ENCODE results near the gene CTAGE6.
"Not testable (repeated sequence)": the region's sequence is repeated elsewhere in the genome, so short reads cannot be mapped to it uniquely, and the experiment has no call there.

CTAGE6 gene, protein sequence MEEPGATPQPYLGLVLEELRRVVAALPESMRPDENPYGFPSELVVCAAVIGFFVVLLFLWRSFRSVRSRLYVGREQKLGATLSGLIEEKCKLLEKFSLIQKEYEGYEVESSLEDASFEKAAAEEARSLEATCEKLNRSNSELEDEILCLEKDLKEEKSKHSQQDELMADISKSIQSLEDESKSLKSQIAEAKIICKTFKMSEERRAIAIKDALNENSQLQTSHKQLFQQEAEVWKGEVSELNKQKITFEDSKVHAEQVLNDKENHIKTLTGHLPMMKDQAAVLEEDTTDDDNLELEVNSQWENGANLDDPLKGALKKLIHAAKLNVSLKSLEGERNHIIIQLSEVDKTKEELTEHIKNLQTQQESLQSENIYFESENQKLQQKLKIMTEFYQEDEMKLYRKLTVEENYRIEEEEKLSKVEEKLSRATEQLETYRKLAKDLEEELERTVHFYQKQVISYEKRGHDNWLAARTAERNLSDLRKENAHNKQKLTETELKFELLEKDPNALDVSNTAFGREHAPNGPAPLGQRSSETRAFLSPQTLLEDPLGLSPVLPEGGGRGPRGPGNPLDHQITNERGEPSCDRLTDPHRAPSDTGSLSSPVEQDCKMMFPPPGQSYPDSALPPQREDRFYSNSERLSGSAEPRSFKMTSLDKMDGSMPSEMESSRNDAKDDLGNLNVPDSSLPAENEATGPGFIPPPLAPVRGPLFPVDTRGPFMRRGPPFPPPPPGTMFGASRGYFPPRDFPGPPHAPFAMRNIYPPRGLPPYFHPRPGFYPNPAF

DNA sequence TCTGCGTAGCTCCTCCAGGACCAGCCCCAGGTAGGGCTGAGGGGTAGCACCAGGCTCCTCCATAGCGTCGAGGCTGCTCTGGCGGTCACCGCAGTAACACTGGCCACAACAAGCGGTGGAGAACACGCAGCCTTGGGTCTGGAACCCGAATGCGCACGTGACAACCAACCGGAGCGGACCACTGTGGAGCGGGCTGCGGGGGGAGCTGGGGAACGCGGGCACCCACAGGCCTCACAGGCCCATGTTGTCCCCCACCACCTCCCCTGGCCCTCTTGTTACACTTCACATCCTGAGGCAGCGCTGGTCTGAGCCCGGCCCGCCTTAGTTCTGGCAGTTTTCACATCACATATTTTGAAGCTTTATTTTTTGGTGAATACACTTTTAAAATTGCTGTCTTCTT is at the start of gene CTAGE6:
Gene CTAGE6 (minus strand): TSS at position 101 of the 400 bp plus-strand sequence. CDS start 38 bp downstream, at position 63.
- DNase-seq = not testable (repeated sequence)

DNA sequence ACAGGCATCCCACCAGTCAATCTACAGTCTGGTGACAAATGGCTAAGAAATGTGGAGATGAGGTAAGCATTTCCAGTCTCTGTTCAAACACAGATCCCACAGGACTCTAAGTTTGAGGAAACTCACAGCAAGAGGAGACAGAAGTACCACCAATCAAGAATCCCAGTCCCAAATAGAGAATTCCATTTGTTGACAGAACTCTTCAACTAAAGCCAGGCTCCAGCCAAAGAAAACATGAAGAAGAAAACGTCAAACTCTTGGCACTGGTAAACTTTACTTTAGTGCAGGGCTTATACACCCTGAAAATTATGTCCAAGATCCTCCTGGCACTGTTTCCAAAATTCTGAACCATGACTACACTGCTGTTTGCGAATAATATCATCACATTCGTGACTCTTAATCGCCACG is 49.2 kb upstream of the CTAGE6 start:
- DNase-seq = not testable (repeated sequence)

DNA sequence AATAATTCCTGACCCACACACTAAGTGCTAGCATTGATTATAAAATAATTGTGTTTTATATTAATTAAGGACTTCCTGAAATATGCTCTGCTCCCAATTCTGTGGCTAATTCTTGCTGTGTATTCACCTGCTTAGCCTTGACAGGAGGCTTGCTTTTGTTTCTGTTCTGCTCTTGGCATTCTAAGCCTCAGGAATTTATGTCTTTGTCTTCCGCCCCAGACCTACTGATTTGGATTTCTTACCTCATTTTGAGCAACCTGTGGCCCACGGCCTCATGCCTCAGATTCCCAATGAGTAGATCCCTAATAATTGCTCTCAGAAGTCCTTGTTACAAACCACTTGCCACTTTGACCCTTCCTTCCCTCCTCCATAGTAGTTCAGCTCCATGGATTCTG is 40.4 kb upstream of the CTAGE6 start:
- DNase-seq = not testable (repeated sequence)

DNA sequence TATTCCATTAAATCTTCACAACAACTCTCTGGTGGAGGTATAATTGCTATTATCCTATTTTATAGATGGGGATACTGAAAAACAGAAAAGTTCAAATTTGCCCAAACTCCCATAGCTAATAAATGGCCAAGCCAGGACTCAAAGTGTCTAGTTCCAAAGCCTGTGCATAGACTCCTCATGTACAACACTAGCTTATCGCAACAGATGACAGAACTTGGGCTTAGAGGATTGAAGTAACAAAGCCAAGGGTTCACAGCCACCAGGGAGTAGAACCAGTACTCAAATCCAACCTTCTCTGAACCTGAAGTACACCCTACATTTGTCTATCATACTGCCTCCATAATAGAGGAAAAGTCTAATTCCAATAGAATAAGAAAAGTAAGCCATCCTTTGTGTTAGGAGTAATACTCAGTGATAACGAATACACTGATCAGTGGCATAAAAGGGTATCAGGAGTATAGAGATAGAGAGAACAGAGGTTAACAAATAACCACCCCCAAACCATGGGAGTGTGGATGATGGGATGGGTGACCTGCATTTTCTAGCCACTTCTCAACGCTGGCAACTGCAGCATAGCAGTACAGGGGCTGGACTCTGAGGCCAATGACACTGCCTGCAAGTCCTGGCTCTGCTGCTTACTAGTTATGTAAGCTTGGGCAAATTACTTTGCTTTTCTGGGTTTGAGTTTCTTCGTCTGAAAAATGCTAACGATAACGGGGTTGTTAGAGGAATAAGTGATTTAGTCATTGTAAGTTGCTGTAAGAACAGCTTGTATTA is 39.8 kb upstream of the CTAGE6 start:
- DNase-seq = not testable (repeated sequence)

DNA sequence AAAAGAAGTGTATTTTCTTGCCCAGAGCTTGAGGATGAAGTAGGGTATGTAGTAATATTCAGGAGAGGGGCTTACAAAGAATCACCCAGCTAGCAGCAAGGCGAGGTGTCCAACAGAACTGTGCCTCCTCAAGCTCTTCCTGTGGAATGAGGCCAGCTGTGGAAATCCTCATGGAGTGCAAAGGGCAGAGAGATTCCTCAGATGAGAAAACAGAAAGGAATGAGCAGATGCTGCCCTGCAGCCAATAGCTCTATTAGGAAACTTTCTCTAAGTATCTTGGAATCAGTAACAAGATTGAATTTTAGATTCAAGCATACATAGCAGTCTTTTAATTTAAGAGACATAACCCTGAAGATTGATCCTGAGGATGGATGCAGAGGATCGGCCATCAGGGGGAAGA is 38.2 kb upstream of the CTAGE6 start:
- not testable (repeated sequence) for DNase-seq

DNA sequence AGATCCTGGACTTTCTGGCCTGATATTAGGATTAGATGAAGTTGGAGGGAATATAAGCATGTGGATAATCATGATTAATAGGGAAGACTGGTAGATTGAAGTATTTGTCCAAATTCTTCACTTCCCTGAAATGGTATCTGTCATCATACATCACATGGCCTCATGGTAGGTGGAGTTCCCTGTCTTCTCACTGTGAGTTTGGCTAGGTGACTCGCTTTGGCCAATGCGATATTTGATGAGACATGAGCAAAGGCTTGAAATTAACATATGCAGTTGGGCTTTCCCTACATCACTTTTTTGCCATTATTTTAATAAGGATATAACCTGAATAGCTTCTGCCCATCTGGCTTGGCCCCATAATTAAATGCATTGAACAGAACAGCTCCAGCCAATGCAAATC is 35.1 kb upstream of the CTAGE6 start:
- not testable (repeated sequence) for DNase-seq

DNA sequence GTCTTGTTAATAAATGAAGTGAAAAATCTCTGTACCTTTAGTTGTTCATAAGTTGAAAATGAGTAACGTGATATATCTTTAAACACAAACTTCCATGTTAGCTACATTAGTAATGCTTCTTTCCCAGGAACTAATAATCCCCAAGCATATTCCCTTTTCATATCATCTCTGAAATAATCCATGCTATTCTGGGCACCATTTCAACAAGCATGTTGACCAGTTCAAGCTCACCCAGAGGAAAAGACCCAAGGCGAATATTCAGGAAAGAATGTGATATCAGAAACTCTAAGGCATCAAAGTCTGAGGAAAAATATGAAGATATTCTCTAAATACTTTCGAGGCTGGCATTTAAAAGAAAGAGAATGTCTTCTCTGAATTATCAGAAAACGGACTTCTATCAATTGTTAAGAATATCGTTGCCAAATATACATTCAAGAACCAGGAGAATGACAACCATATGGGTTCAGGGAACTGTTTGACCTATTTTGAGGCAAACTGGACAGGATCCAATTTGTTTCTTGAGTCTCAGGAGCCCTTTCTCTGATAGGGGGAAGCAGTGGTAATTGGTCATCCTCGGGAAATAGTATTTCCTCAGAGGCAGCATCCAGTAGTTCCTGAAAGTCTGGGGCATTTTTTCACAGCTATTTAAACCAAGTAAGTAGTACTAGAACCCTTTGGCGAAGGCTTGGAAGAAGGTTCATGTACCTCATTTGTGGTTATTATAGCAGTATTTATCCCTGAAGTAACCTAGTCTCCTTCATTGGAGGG is 28.1 kb upstream of the CTAGE6 start:
- not testable (repeated sequence) for DNase-seq

DNA sequence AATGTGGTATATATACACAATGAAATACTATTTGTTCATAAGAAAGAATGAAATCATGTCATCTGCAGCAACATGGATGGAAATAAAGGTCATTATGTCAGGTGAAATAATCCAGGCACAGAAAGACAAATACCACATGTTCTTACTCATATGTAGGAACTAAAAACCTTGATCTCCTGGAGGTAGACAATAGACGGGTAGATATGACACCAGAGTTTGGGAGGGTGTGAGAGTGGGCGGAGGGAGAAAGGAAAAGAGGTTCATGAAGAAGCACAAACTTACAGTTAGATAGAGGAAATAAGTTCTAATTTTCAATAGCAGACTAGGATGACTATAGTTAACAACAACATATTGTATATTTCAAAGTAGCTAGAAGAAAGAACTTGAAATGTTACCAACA is 22.1 kb upstream of the CTAGE6 start:
- not testable (repeated sequence) for DNase-seq

DNA sequence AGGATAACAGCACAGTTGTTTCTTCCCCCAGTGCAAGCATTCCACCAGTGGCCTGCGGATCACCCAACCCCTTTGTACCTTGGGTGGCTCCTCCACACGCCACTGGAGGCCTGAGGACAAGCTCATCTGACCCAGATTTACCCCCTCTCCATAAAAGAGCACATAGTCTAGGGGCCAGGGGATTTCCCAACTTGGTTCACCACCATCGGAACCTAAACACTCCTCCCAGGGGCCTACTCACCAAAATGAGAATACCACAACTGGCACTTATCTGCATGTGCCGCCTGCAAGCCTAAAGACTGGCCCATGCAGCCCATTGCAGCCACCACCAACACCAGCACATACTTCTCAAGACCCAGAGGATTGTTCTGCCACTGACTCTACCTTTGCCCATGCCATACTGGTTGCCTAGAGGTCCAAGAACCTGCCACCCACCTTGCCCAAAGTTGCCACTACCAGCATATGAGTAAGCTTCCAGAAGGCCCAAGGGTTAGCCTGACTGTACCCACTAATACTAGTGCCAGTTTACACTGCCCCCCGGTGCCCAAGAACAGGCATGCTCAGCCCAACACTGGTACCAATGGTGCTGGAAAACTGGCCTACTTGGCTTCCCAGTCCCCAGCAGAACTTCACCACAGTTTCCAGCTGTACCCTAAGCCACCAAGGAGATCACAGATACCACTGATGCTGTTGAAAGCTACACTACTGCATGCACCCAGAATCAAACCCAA is 15.4 kb upstream of the CTAGE6 start:
- DNase-seq = not testable (repeated sequence)

DNA sequence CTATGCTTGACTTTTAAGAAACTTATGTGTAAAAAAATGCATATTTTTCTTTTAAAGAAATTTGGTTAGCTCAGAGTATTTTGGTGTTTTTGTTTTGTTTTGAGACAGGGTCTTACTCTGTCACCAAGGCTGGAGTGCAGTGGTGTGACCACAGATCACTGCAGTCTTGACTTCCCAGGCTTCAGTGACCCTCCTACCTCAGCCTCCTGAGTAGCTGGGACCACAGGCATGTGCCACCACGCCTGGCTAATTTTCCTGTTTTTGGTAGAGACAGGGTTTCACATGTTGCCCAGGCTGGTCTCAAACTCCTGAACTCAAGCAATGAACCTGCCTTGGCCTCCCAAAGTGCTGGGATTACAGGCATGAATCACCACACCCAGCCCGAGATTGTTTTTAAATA is 10.0 kb upstream of the CTAGE6 start:
- DNase-seq = not testable (repeated sequence)

DNA sequence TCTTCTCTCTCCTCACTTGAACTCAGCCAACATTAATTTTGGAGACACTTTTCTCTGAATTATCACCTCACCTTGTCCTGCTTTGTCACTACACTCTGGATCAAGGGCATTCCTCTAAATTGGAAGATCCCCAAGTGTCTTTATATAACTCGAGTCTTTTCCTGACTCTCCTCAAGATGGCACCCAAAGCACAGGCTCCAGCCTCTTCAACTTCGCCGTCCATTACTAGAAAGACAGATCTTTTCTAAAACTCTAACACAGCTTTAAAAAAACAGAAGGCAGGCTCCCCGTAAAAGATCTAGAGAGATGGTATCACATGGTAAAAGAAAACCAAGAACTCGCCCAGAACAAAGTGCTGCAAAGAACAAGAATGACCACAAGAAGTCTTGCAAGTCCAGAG is 8.2 kb upstream of the CTAGE6 start:
- not testable (repeated sequence) for DNase-seq

DNA sequence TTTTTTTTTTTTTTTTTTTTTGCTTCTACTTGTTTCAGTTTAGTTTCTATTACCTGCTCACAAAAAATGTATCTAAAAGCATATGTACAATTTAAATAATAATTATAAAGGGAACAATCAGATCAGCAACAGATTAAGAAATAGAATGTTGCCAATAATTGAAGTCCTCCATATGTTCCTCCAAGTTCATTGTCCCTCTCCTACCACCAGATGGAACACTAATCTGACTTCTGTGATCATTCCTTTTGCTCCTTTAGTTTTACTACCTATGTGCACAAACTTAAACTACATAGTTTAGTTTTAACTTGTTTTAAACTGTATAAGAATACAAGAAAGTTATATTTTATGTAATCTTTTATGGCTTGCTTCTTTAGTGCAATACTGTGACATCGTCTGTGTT is 5.6 kb upstream of the CTAGE6 start:
- not testable (repeated sequence) for DNase-seq

DNA sequence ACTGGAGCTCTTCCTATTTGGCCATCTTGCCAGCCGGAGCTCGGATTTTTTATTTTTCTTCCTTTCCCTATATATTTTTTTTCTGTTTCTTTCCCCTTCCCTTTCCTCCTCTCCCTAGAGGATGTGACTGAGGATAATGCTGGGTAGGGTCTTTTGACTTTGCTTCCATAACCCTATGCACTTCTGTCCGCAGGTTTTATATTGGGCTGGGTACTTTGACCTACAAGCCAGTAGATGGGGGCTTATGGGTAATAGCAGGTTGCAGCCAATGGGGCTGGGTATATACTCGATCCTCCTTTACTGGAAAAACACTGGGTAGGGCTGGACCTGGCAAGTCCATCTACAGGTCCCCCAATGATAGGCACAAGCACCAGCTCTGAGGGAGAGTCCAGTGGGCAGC is 12.2 kb downstream of the CTAGE6 start:
- DNase-seq = not testable (repeated sequence)

DNA sequence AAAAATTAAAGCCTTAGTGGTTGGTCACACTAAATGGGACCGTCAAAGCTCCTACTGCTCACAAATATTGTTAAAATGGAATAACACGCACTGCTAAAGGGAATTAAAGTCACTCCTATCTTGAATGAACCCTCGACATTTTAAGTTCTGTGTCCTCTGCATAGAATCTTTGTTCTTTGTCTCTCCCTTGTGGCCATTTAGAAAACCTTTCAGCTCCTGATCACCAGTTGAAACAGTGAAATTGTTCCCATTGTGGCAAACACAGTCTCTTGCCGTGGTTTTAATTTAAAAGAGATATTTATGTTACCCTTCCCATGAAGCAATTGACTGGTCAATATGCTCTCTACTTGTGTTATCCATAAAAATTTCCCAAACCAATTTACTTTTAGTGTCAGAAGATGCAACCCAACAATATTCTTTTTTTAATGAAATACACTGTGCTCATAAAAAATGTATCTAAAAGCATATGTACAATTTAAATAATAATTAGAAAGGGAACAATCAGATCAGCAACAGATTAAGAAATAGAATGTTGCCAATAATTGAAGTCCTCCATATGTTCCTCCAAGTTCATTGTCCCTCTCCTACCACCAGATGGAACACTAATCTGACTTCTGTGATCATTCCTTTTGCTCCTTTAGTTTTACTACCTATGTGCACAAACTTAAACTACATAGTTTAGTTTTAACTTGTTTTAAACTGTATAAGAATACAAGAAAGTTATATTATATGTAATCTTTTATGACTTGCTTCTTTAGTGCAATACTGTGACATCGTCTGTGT is 20.3 kb downstream of the CTAGE6 start:
- DNase-seq = not testable (repeated sequence)

DNA sequence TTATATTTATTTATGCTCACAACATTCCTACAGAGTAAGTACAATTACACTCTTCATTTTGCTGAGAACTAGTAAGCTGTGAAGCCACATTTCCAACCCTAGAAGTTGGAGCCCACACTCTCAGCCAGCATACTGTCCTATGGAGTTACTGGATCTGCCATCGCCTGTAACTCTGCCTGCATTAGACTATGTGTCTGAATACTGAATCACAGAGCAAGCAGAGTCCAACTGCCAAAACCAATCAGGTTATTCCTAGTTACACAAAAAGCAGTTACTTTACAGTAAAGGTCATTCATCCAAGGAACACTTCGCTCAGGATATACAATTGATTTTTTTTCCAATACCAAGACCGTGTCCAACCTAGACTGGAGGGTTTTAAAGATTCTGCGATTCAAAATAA is 21.5 kb downstream of the CTAGE6 start:
- no peak for DNase-seq

DNA sequence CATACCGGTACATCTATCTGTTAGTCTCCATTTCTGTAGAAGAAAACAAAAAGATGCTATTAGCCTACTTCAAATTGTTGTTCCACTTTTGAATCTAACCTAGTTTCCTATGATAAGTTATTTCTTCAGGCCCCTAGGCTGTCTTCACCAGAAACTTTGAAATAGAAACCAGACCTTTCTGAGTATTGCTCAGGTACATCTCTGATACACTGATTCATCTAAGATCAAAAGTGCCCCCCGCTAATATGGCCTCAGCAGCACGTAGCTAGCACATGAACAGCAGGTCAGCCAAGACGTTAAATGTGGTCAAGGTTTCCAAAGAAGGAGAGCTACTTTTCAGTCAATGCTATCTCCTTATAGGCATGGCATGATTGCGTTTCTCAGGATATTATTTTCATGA is 23.6 kb downstream of the CTAGE6 start:
- no peak for DNase-seq

DNA sequence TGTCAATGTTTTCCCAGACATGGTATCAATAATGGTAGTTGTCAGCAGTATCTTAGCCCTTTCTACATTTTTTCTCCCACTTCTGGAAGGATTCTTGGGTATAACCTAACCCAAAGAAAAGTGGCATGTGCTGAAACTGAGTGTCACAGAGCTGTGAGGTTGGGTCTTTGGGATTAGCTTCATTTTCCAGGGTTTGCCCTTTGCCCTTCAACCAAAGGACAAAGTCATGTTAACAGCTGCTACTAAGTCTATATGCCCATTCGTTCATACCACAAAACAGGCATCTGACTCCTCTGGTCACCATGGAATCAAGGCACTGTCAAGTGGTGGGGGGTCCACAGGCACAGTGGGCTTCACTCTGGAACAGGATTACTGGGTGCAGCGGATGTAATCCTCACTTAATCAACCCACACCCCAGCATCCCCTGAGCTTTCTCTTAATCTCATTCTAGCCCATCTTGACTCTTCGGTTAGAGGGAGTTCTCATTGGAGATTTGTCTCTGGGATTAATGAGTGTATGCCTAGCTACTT is 29.1 kb downstream of the CTAGE6 start:
- DNase-seq = no peak

DNA sequence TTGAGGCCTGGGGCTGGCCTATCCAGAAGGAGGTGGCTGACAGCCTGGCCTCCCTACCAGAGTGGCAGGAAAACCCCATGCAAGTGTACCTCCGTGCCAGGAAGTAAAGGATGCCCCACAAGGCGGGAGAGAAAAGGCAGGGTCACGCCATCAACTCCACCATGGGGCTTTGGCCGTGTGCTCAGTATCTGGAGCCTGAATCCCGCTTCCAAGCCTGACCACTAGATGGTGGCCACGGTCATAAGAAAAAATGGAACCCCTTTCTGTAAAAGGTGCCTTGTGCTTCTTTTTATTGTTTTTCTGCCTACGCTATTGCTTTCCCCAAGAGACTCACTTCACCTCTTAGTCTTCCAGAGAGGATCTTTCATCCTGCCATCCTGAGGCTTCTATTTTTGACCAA is 29.9 kb downstream of the CTAGE6 start:
- DNase-seq = not testable (repeated sequence)

DNA sequence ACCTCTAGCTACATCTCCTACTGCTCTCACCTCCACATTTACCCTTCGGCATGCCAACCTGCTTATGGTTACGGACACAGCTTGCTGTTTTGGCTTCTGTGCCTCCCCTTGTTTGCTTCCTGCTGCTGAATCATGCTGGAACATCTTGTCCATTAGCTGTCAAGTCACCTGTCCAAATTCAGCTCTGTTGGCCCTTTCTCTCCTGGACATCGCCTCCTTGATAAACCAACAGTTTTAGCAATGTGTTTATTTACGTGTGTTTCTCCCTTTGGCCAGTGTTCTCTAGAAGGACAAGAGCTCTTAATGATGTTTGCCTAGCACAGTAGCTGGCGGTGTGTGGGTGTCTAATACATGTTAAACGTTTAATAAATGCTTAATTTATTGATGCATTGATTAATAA is 31.4 kb downstream of the CTAGE6 start:
- DNase-seq = not testable (repeated sequence)
